SK-N-MC (cell line): ENCODE results near the gene PSD4.

Experiments
- DNase-seq: peaks from one replicate; pipeline ENCODE4 v3.0.0-alpha.2; 2011; ENCODE audit warnings: low read depth, low spot score
- H3K27ac ChIP-seq: fragments of 200-600 bp; sonication (generic); 2 replicates; pipeline ENCODE4 v1.5.1; 2016; ENCODE audit warnings: mixed run types
- H3K36me3 ChIP-seq: fragments of 200-600 bp; sonication (generic); 2 replicates; pipeline ENCODE4 v1.6.1; 2017; ENCODE audit warnings: antibody characterized with exemption, low read length, mixed read lengths; ENCODE audit not compliant: insufficient read depth
- H3K4me3 ChIP-seq: fragments of 200-600 bp; sonication (generic); 2 replicates; pipeline ENCODE4 v1.5.1; 2016
- H3K9ac ChIP-seq: fragments of 200-600 bp; sonication (generic); 2 replicates; pipeline ENCODE4 v1.8.0; 2017; ENCODE audit warnings: mixed run types, mixed read lengths; ENCODE audit not compliant: insufficient read length
- H3K9me3 ChIP-seq: fragments of 200-600 bp; sonication (generic); 2 replicates; pipeline ENCODE4 v1.6.1; 2017; ENCODE audit warnings: low read depth, mild to moderate bottlenecking, antibody characterized with exemption, low read length, moderate library complexity, mixed read lengths
- EZH2 ChIP-seq: fragments of 200-600 bp; sonication (generic); IDR thresholded peaks from one replicate; pipeline ENCODE4 v1.6.1; 2017; ENCODE audit warnings: antibody characterized with exemption
- FOXP2 ChIP-seq: optimal IDR thresholded peaks from 2 replicates; pipeline ENCODE3; 2011; ENCODE audit warnings: mild to moderate bottlenecking, moderate library complexity; ENCODE audit not compliant: insufficient read depth; ENCODE audit errors: extremely low read length, control extremely low read depth
- POLR2AphosphoS5 ChIP-seq: IDR thresholded peaks from 2 replicates; pipeline ENCODE4 v1.6.1; 2012; ENCODE audit warnings: mild to moderate bottlenecking, low read depth, low read length, borderline replicate concordance

Gene PSD4

GRCh38 chr2:113138428-113139322, 35.1 kb upstream of the PSD4 start:
- Histone ChIP-seq H3K9ac (no peak overlapping the region), H3K4me3 (no peak overlapping the region), H3K36me3 (no peaks in the 10 kb centered on the region), H3K27ac (no peak overlapping the region), H3K9me3 (no peaks in the 10 kb centered on the region)
- no peak for TF ChIP-seq EZH2
- TF ChIP-seq POLR2AphosphoS5 = no peak
- no peak for TF ChIP-seq FOXP2
- DNase-seq = peak; percentile 30

- Histone ChIP-seq H3K4me3 (no peak overlapping the region), H3K36me3 (no peaks in the 10 kb centered on the region), H3K27ac (no peak overlapping the region), H3K9ac (no peak overlapping the region), H3K9me3 (no peaks in the 10 kb centered on the region)
- DNase-seq = no peak
- TF ChIP-seq FOXP2 = no peak
- no peak for TF ChIP-seq EZH2
- TF ChIP-seq POLR2AphosphoS5 = no peak
These were observed 32.3 kb upstream of the PSD4 start for GRCh38 chr2:113141451-113141850.

- Histone ChIP-seq H3K9me3 (no peaks in the 10 kb centered on the region), H3K27ac (no peak overlapping the region), H3K4me3 (no peak overlapping the region), H3K9ac (no peak overlapping the region), H3K36me3 (no peaks in the 10 kb centered on the region)
- no peak for DNase-seq
- no peak for TF ChIP-seq EZH2
- TF ChIP-seq POLR2AphosphoS5 = no peak
- TF ChIP-seq FOXP2 = no peak
These were observed 31.5 kb upstream of the PSD4 start for GRCh38 chr2:113142290-113142689.

- Histone ChIP-seq H3K9me3 (no peaks in the 10 kb centered on the region), H3K4me3 (no peak overlapping the region), H3K27ac (no peak overlapping the region), H3K36me3 (no peaks in the 10 kb centered on the region), H3K9ac (no peak overlapping the region)
- no peak for TF ChIP-seq FOXP2
- no peak for TF ChIP-seq EZH2
- TF ChIP-seq POLR2AphosphoS5 = no peak
- no peak for DNase-seq
These were observed 29.5 kb upstream of the PSD4 start for GRCh38 chr2:113144259-113144658.

- H3K4me3 ChIP-seq = no peak overlapping the region
- no peak overlapping the region for H3K27ac ChIP-seq
- H3K9me3 ChIP-seq = no peaks in the 10 kb centered on the region
- no peak for DNase-seq
- no peaks in the 10 kb centered on the region for H3K36me3 ChIP-seq
- H3K9ac ChIP-seq = no peak overlapping the region
- TF ChIP-seq EZH2 = no peak
- TF ChIP-seq POLR2AphosphoS5 = no peak
These were observed 24.9 kb upstream of the PSD4 start for GRCh38 chr2:113148606-113149552.

GRCh38 chr2:113149553-113150257, 24.1 kb upstream of the PSD4 start:
- no peaks in the 10 kb centered on the region for H3K9me3 ChIP-seq
- H3K4me3 ChIP-seq = no peak overlapping the region
- no peaks in the 10 kb centered on the region for H3K36me3 ChIP-seq
- no peak overlapping the region for H3K27ac ChIP-seq
- no peak overlapping the region for H3K9ac ChIP-seq
- no peak for DNase-seq
- no peak for TF ChIP-seq EZH2
- no peak for TF ChIP-seq FOXP2
- TF ChIP-seq POLR2AphosphoS5 = no peak

- no peak overlapping the region for H3K4me3 ChIP-seq
- H3K9me3 ChIP-seq = no peaks in the 10 kb centered on the region
- TF ChIP-seq FOXP2 (no peak), EZH2 (no peak), POLR2AphosphoS5 (no peak)
- H3K36me3 ChIP-seq = no peaks in the 10 kb centered on the region
- H3K27ac ChIP-seq = no peak overlapping the region
- DNase-seq = no peak
- H3K9ac ChIP-seq = no peak overlapping the region
These were observed 23.5 kb upstream of the PSD4 start for GRCh38 chr2:113150258-113150601.

- Histone ChIP-seq H3K9me3 (no peaks in the 10 kb centered on the region), H3K9ac (no peak overlapping the region), H3K4me3 (no peak overlapping the region), H3K36me3 (no peaks in the 10 kb centered on the region), H3K27ac (no peak overlapping the region)
- DNase-seq = no peak
- no peak for TF ChIP-seq FOXP2
These were observed 18.4 kb upstream of the PSD4 start for GRCh38 chr2:113155331-113155730.
